DOHH2 (cell line): ENCODE data around the gene C17orf114.

Experiments used
- CTCF ChIP-seq: fragments of 200-600 bp; sonication (generic); IDR thresholded peaks from one replicate; pipeline ENCODE4 v1.5.1; 2014; ENCODE audit warnings: antibody characterized with exemption, mild to moderate bottlenecking, low read depth, low read length; ENCODE audit not compliant: poor library complexity, severe bottlenecking
- EZH2phosphoT487 ChIP-seq: fragments of 200-600 bp; sonication (generic); IDR thresholded peaks from 2 replicates; pipeline ENCODE4 v1.6.1; 2017; ENCODE audit warnings: borderline replicate concordance, mild to moderate bottlenecking, antibody characterized with exemption, low read length, moderate library complexity, mixed read lengths

DNA sequence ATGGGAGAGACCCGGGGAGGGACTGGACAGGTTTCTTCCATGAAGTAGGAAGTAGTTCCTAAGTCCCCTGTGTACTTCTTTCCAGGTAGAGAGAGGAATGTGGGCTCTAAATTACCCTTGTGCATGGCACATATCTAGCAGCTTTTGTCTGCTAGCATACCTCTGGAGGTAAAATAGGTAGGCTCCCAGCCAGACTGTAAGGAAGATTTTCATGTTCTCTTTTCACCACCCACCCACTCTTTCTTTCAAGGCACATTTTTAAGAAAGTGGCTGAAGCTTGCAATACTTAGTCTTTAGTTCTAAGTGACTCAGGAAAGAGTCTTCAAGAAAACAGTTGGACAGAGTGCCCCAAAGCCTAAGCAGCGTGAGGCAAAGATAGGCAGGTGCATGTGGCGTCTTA is 40.2 kb upstream of the C17orf114 start:
- TF ChIP-seq CTCF = no peak
- TF ChIP-seq EZH2phosphoT487 = no peak
